Right lobe of liver (tissue), 4 donors: ENCODE data around the gene RPUSD3.

Experiments used
- POLR2A ChIP-seq: fragments of 450-650 bp; IDR thresholded peaks from one replicate; pipeline ENCODE4 v1.6.1; 2017; ENCODE audit warnings: antibody characterized with exemption, mild to moderate bottlenecking
- TF ChIP-seq, protein P1 (sequence below), 4 donors: fragments of 200-600 bp in 3 of 4; fragments of 450-650 bp in 1 of 4; IDR thresholded peaks; one replicate each; pipeline versions ENCODE4 v1.5.1 to v1.8.0; 2016 to 2022; ENCODE audit warnings: antibody characterized with exemption in 4 of 4, mild to moderate bottlenecking in 2 of 4
- donor health status: DM: no; HTN: no; CAD: no.
- donor health status: DM: no; HTN: no; CAD: no.
- donor health status: DM: no; HTN: yes; CAD: no.

- TF ChIP-seq, protein P1, sequence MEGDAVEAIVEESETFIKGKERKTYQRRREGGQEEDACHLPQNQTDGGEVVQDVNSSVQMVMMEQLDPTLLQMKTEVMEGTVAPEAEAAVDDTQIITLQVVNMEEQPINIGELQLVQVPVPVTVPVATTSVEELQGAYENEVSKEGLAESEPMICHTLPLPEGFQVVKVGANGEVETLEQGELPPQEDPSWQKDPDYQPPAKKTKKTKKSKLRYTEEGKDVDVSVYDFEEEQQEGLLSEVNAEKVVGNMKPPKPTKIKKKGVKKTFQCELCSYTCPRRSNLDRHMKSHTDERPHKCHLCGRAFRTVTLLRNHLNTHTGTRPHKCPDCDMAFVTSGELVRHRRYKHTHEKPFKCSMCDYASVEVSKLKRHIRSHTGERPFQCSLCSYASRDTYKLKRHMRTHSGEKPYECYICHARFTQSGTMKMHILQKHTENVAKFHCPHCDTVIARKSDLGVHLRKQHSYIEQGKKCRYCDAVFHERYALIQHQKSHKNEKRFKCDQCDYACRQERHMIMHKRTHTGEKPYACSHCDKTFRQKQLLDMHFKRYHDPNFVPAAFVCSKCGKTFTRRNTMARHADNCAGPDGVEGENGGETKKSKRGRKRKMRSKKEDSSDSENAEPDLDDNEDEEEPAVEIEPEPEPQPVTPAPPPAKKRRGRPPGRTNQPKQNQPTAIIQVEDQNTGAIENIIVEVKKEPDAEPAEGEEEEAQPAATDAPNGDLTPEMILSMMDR (IDR thresholded peaks at IDR 0.05) = no peak
- no peak for TF ChIP-seq POLR2A
Measured at GRCh38 chr3:9867106-9867505, 23.3 kb upstream of the RPUSD3 start.
